ENCODE measurements around the gene BORCS6. TPM values are rescaled to one million over a fixed set of nuclear protein-coding genes. Genes with fewer than 3 reads are reported as not detected.

Gene BORCS6
- total RNA-seq, 4 donors from 2014 or later, result 12.6 to 22.6 (median 17.9) TPM

DNA sequence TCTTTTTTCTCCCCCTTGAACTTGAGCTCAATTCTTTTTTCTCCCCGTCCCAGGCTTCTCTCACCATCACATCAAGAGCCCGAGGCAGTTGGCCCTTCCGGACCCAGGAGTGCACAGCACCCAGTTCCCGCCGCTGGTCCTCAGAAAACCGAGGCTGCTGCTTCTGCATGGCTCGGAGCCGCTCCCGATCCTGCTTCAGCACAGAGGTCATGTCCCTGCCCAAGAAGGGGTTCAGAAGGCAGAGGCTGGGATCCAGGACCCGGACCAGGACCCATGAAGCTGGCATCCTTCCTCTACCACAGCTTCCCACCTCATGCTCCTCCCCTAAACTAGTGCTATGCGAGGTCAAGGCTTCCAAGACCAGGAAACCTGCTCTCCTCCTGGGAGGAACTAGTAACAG, 48.2 kb downstream of the BORCS6 start:
- Histone ChIP-seq H3K4me1 (peaks cover 0 to 19% (median 1%) of the 10 kb centered on the region in 4 donors), H3K36me3 (peaks cover 0 to 75% (median 0%) of the 10 kb centered on the region in 3 donors), H3K27ac (no peak overlapping the region), H3K27me3 (no peaks in the 10 kb centered on the region), H3K9me3 (no peaks in the 10 kb centered on the region), H3K4me3 (no peak overlapping the region)
- no peak for DNase-seq
- TF ChIP-seq, protein P1, sequence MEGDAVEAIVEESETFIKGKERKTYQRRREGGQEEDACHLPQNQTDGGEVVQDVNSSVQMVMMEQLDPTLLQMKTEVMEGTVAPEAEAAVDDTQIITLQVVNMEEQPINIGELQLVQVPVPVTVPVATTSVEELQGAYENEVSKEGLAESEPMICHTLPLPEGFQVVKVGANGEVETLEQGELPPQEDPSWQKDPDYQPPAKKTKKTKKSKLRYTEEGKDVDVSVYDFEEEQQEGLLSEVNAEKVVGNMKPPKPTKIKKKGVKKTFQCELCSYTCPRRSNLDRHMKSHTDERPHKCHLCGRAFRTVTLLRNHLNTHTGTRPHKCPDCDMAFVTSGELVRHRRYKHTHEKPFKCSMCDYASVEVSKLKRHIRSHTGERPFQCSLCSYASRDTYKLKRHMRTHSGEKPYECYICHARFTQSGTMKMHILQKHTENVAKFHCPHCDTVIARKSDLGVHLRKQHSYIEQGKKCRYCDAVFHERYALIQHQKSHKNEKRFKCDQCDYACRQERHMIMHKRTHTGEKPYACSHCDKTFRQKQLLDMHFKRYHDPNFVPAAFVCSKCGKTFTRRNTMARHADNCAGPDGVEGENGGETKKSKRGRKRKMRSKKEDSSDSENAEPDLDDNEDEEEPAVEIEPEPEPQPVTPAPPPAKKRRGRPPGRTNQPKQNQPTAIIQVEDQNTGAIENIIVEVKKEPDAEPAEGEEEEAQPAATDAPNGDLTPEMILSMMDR (IDR thresholded peaks at IDR 0.05), result no peak
- TF ChIP-seq POLR2A (IDR thresholded peaks at IDR 0.05), result no peak

DNA sequence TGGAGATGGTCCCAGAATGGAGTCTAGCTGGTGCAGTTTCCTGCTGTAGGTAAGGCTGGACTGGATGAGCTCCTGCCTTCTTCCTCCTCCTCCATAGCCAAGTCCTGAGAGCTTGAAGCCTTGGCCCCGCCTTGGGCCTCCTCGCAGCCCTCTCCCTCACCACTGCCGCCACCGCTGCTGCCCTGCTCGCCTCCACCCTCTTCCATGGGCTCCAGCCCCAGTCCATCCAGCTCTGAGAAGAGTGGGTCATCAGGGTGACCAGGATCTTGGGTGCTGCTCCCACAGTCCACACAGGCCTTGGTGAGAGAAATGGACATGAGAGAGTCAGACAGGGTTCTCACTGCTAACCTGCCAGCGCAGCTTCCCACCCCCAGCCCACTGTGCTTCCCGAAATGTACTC, 48.9 kb downstream of the BORCS6 start:
- H3K4me1 ChIP-seq, result peaks cover 0 to 19% (median 1%) of the 10 kb centered on the region in 4 donors
- no peaks in the 10 kb centered on the region for H3K9me3 ChIP-seq
- H3K27me3 ChIP-seq, result no peaks in the 10 kb centered on the region
- peaks cover 0 to 68% (median 0%) of the 10 kb centered on the region in 3 donors for H3K36me3 ChIP-seq
- H3K27ac ChIP-seq, result peak overlapping the region in 1 of 4 donors; percentile 45
- no peak overlapping the region for H3K4me3 ChIP-seq
- DNase-seq, result peak in 2 of 3 donors; percentile 46 to 48
- TF ChIP-seq, protein P1 (IDR thresholded peaks at IDR 0.05), result no peak
- TF ChIP-seq POLR2A (IDR thresholded peaks at IDR 0.05), result no peak

DNA sequence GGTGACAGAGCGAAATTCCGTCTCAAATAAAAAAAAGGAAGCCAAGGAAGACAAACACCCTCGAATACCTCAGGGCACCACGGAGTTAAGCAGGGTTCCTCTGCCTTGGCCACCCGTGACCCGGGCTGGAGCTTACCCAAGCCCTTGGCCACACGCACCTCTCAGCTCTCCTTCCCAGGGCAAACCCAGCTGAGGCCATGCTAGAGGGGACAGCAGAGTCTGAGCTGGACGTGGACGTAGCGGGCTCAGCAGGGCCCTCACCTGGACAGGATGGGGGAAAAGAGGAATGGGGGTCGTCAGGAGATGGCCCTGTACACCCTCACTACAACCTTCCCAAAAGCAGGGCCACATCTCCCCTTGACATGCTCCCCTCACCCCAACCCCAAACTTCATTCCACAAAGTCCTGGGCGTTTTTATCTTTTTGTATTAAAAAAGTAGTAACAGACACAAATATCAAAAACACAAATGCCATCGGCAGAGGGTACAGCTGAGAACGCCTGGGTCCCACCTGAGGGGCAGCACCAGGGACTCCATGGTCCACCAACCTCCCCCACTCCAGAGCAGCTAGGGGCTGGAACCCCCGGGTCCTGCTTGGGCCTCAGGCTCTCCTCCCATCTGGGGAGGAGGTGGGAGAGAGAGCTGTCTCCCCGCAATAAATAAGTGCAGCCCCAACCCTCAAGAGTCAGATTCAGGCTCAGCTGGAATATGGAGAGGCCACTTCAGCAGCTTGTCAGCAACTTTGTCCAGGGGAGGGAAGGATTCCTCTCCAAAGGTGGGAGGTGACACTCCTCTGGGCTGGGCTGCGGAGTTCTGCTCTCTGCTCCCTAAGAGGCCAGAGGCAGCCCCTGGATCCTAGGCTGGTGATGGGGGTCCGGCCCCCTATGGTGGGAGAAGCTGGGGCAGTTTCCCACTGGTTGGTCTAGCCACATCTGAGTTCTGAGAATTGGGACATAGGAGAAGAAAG, 49.6 kb downstream of the BORCS6 start:
- Histone ChIP-seq H3K27me3 (no peaks in the 10 kb centered on the region), H3K4me3 (no peak overlapping the region), H3K36me3 (peaks cover 0 to 61% (median 0%) of the 10 kb centered on the region in 3 donors), H3K9me3 (no peaks in the 10 kb centered on the region), H3K4me1 (peaks cover 0 to 19% (median 1%) of the 10 kb centered on the region in 4 donors), H3K27ac (peak overlapping the region in 3 of 4 donors; percentile 85 to 89 (median 86))
- peak in 2 of 3 donors; percentile 50 to 51 for DNase-seq
- TF ChIP-seq POLR2A (IDR thresholded peaks at IDR 0.05), result no peak
- TF ChIP-seq, protein P1 (IDR thresholded peaks at IDR 0.05), result no peak

DNA sequence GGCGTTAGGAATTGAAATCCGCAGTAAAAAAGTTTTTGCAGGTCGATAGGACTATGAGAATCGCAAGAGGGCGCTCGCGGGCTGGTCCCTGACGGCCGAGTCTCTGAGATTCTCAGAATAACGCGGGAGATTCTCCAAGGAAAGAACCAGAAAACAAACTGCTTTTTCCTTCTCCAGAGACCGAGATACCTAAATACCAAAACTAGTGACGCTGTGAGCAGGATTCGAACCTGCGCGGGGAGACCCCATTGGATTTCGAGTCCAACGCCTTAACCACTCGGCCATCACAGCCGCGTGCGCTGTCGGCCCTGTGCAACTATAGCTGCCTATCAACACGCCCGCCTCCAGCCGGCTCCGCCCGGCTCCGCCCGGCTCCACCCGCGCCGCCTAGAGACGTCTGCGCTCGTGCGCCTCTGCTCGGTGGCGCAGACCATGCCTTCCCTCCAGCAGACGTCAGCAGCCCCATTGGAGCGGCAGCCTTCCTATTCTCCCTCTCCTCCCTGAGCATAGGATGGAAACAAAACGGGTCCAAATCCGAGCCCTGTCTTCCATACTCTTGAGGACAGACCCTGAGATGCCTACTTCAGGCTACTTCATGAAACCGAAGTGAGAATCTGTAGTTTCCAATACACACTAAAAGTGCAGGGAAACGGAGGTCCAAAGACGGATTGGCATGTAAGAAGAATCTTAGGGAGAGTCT, 51.2 kb downstream of the BORCS6 start:
- peak overlapping the region; percentile 28 to 48 (median 38) for H3K4me3 ChIP-seq
- no peaks in the 10 kb centered on the region for H3K9me3 ChIP-seq
- TF ChIP-seq, protein P1 (IDR thresholded peaks at IDR 0.05), result peak; percentile 83 to 96 (median 92)
- TF ChIP-seq POLR2A (IDR thresholded peaks at IDR 0.05), result peak; percentile 34 to 66
- peak; percentile 93 to 98 (median 97) for DNase-seq
- peak overlapping the region; percentile 81 to 89 (median 86) for H3K27ac ChIP-seq
- peaks cover 0 to 46% (median 0%) of the 10 kb centered on the region in 3 donors for H3K36me3 ChIP-seq
- H3K27me3 ChIP-seq, result no peaks in the 10 kb centered on the region
- H3K4me1 ChIP-seq, result peaks cover 0 to 19% (median 1%) of the 10 kb centered on the region in 4 donors

DNA sequence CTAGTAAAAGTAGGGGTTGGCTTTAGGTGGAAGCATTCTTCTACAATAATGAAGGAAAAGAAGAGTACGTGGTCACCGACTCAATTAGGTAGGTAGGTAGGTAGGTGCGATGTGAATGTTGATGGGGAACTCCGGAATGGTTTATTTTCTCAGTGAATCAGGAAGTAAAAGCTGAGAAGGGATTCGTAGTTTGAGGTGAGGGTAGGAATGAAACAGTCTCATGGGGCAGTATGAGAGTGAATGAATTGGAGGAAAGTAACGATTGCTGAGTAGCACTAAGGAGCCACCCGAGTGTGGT, 51.7 kb downstream of the BORCS6 start:
- Histone ChIP-seq H3K27ac (peak overlapping the region; percentile 81 to 89 (median 86)), H3K27me3 (no peaks in the 10 kb centered on the region), H3K36me3 (peaks cover 0 to 41% (median 0%) of the 10 kb centered on the region in 3 donors), H3K4me1 (peaks cover 0 to 19% (median 1%) of the 10 kb centered on the region in 4 donors), H3K9me3 (no peaks in the 10 kb centered on the region), H3K4me3 (peak overlapping the region; percentile 28 to 48 (median 38))
- no peak for DNase-seq
- TF ChIP-seq, protein P1 (IDR thresholded peaks at IDR 0.05), result no peak
- no peak for TF ChIP-seq POLR2A (IDR thresholded peaks at IDR 0.05)

Other genes with a start within 250 kb of the BORCS6 start
- gene GUCY2D, start 187.6 kb downstream of the BORCS6 start, total RNA-seq, result not detected
- gene ALOX15B, start 151.1 kb downstream of the BORCS6 start, total RNA-seq, result 1 to 10 TPM in 3 of 4 donors, under 1 TPM in 1; 0.70 to 4.1 (median 2.1) TPM
- under 1 TPM in 1 of 4 donors, not detected in 3; 0.83 TPM for gene ALOX12B, start 102.5 kb downstream of the BORCS6 start, total RNA-seq
- not detected for gene ALOXE3, start 71.7 kb downstream of the BORCS6 start, total RNA-seq
- gene HES7, start 66.1 kb downstream of the BORCS6 start, total RNA-seq, result not detected
- 100 to 1,000 TPM in 3 of 4 donors, 10 to 100 TPM in 1; 67.6 to 143 (median 119) TPM for gene PER1, start 37.8 kb downstream of the BORCS6 start, total RNA-seq
- 10 to 100 TPM; 10.7 to 40.2 (median 32.4) TPM for gene VAMP2, start 27.2 kb downstream of the BORCS6 start, total RNA-seq
- 10 to 100 TPM in 3 of 4 donors, 1 to 10 TPM in 1; 6.5 to 27.2 (median 16.4) TPM for gene TMEM107, start 13.8 kb downstream of the BORCS6 start, total RNA-seq
- 100 to 1,000 TPM in 1 of 4 donors, 10 to 100 TPM in 3; 10.5 to 111 (median 19.1) TPM for gene AURKB, start 20.4 kb upstream of the BORCS6 start, total RNA-seq
- 10 to 100 TPM; 35.0 to 99.9 (median 84.9) TPM for gene CTC1, start 57.9 kb upstream of the BORCS6 start, total RNA-seq
- 10 to 100 TPM in 3 of 4 donors, 1 to 10 TPM in 1; 7.4 to 63.5 (median 14.0) TPM for gene PFAS, start 59.1 kb upstream of the BORCS6 start, total RNA-seq
- 10 to 100 TPM in 3 of 4 donors, 1 to 10 TPM in 1; 6.8 to 27.2 (median 16.1) TPM for gene RANGRF, start 98.5 kb upstream of the BORCS6 start, total RNA-seq
- 1 to 10 TPM in 3 of 4 donors, not detected in 1; 3.9 to 7.9 (median 7.5) TPM for gene SLC25A35, start 105.2 kb upstream of the BORCS6 start, total RNA-seq
- gene ARHGEF15, start 120.1 kb upstream of the BORCS6 start, total RNA-seq, result 10 to 100 TPM in 3 of 4 donors, 1 to 10 TPM in 1; 1.6 to 33.0 (median 19.3) TPM
- gene ODF4, start 149.7 kb upstream of the BORCS6 start, total RNA-seq, result not detected
- 1,000 to 10,000 TPM in 2 of 4 donors, 100 to 1,000 TPM in 2; 851 to 2,184 (median 1,124) TPM for gene RPL26, start 193.0 kb upstream of the BORCS6 start, total RNA-seq
- not detected for gene RNF222, start 207.6 kb upstream of the BORCS6 start, total RNA-seq
- gene NDEL1, start 245.7 kb upstream of the BORCS6 start, total RNA-seq, result 100 to 1,000 TPM in 2 of 4 donors, 10 to 100 TPM in 2; 70.4 to 125 (median 99.9) TPM

Data from Peyer's patch (tissue), 4 donors.